Ovary (tissue), 9 donors: Measurements from ENCODE around the gene LRRTM3. TPM values are rescaled to one million over a fixed set of nuclear protein-coding genes. Genes with fewer than 3 reads are reported as not detected.

ENCODE experiments used
- DNase-seq, 5 donors: peaks; one replicate each; pipeline ENCODE4 v3.0.0-alpha.2; 2019 to 2020
- H3K27ac ChIP-seq, 2 donors: fragments of 200-600 bp; one replicate each; pipeline versions ENCODE4 v1.5.1 to v1.8.0; 2019 to 2022
- H3K27me3 ChIP-seq: fragments of 200-600 bp; one replicate; pipeline ENCODE4 v1.8.0; 2022
- H3K36me3 ChIP-seq: fragments of 200-600 bp; sonication (generic); one replicate; pipeline ENCODE4 v1.5.1; 2019
- H3K4me1 ChIP-seq: one replicate; pipeline ENCODE4 v1.8.1; 2013; ENCODE audit warnings: mild to moderate bottlenecking, moderate library complexity; ENCODE audit not compliant: insufficient read depth
- H3K4me3 ChIP-seq: fragments of 200-600 bp; sonication (generic); one replicate; pipeline ENCODE4 v1.5.1; 2017
- H3K9me3 ChIP-seq, 2 donors: fragments of 200-600 bp in 1 of 2; sonication (generic) in 1 of 2; one replicate each; pipeline versions ENCODE4 v1.5.1 to v1.8.1; 2013 to 2019; ENCODE audit warnings: mild to moderate bottlenecking in 1 of 2, moderate library complexity in 1 of 2
- EP300 ChIP-seq: sonication (generic); formaldehyde crosslinking; IDR thresholded peaks from one replicate; pipeline ENCODE4 v1.6.1; 2017; ENCODE audit warnings: antibody characterized with exemption
- POLR2A ChIP-seq: fragments of 450-650 bp; IDR thresholded peaks from one replicate; pipeline ENCODE4 v1.6.1; 2017; ENCODE audit warnings: antibody characterized with exemption, mild to moderate bottlenecking, moderate library complexity
- WGBS, 3 donors: extraction: QIAGEN DNeasy Blood & Tissue Kit in 1 of 3; methylation state at CpG; one replicate each; pipeline versions ENCODE4 v1.1.5 to v1.1.7; 2013 to 2017; 5-methylcytosine and 5-hydroxymethylcytosine counted together
- intact Hi-C, 4 donors: fragments of 100-400 bp; cut with DNase I; formaldehyde crosslinking; loops; one replicate each; pipeline versions ENCODE4 v1.11.0 to v1.15.1; 2022 to 2023
- polyA plus RNA-seq, 2 donors: library from polyadenylated mRNA; stranded (reverse); fragments of 200-250 nt in 1 of 2; fragments of 350-450 nt in 1 of 2; fragmentation: Illumina TruSeq in 1 of 2; extraction: RNeasy Lipid Tissue Mini Kit (QIAGEN cat#74804) in 1 of 2; gene quantifications; one replicate each; pipeline ENCODE4 v1.2.3, GENCODE V29; 2013 to 2014
- total RNA-seq, 7 donors: library from RNA; depleted of rRNA in 2 of 7; stranded (reverse); fragments of >200 nt in 2 of 7; fragmentation: NEBNext Ultra II Directional in 3 of 7; extraction: Animal tissue kit (Norgen Biotek cat#: 25700) in 3 of 7; gene quantifications; one replicate each; pipeline versions ENCODE4 v1.1.0 to v1.2.4, GENCODE V29; 2016 to 2023
- TF ChIP-seq, protein P1 (sequence below), 3 donors: fragments of 450-650 bp in 2 of 3; fragments of 200-600 bp in 1 of 3; IDR thresholded peaks; one replicate each; pipeline versions ENCODE4 v1.5.1 to v1.8.0; 2016 to 2022; ENCODE audit warnings: antibody characterized with exemption in 3 of 3, mild to moderate bottlenecking in 1 of 3
- donor health status: DM: no; HTN: no; CAD: no; lungs with moderate emphysema.
- donor health status: DM: no; HTN: no; CAD: no.
- donor health status: Bipolar disorder and iron deficiency.
- donor health status: DM: yes; HTN: yes; CAD: no.
- donor health status: DM: no; HTN: no; CAD: no.
- donor health status: DM: yes; HTN: yes; CAD: no.

Gene LRRTM3
- total and polyA plus RNA-seq, 9 donors = 0.33 to 5.9 (median 1.4) TPM

DNA sequence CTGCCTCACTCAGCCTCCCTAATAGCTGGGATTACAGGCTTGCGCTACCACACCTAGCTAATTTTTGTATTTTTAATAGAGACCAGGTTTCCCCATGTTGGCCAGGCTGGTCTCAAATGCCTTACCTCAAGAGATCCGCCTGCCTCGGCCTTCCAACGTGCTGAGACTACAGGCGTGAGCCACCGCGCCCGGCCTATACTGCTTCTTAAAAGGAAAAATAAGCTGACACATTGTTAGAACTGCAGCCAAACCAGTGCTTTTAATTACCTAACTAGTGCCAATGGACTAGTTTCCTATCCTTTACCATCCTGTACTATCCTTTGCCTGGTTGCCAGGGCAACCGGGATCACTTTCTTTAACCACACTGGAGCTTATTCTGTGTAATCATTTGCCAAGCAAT is 108.0 kb downstream of the LRRTM3 start:
- H3K27me3 ChIP-seq = no peaks in the 10 kb centered on the region
- TF ChIP-seq, protein P1, sequence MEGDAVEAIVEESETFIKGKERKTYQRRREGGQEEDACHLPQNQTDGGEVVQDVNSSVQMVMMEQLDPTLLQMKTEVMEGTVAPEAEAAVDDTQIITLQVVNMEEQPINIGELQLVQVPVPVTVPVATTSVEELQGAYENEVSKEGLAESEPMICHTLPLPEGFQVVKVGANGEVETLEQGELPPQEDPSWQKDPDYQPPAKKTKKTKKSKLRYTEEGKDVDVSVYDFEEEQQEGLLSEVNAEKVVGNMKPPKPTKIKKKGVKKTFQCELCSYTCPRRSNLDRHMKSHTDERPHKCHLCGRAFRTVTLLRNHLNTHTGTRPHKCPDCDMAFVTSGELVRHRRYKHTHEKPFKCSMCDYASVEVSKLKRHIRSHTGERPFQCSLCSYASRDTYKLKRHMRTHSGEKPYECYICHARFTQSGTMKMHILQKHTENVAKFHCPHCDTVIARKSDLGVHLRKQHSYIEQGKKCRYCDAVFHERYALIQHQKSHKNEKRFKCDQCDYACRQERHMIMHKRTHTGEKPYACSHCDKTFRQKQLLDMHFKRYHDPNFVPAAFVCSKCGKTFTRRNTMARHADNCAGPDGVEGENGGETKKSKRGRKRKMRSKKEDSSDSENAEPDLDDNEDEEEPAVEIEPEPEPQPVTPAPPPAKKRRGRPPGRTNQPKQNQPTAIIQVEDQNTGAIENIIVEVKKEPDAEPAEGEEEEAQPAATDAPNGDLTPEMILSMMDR (IDR thresholded peaks at IDR 0.05) = no peak
- TF ChIP-seq EP300 (no peak), POLR2A (no peak)
- DNase-seq = no peak
- no peaks in the 10 kb centered on the region for H3K9me3 ChIP-seq
- H3K27ac ChIP-seq = no peak overlapping the region
- H3K36me3 ChIP-seq = no peaks in the 10 kb centered on the region
- no peaks in the 10 kb centered on the region for H3K4me1 ChIP-seq
- no peak overlapping the region for H3K4me3 ChIP-seq
- WGBS, 3 donors = 96 to 98% (median 97%) methylated on average over 9 of the region's 9 CpGs
- intact Hi-C loops = no loop called here

DNA sequence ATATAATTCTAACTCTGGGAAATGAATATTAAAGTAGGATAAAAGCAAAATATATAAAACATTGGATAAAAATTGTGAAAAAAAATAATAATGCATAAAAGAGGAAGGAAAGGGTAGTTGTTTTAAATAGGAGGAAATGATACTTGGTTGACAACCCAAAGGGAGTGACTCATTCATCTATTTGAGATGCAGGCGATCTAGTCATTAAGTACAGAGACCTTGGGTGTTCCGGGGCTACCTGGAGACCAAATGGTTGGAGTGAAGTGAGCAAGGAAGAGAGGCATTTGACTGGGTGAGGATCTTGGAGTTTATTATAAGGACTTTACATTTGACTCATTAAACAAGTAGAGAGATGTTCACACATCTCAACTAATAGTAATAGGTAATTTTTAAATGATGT is 111.0 kb downstream of the LRRTM3 start:
- H3K36me3 ChIP-seq = no peaks in the 10 kb centered on the region
- no peak overlapping the region for H3K27ac ChIP-seq
- no peaks in the 10 kb centered on the region for H3K4me1 ChIP-seq
- TF ChIP-seq, protein P1 (IDR thresholded peaks at IDR 0.05) = no peak
- TF ChIP-seq POLR2A = no peak
- H3K9me3 ChIP-seq = no peaks in the 10 kb centered on the region
- no peak for DNase-seq
- 69 to 96% (median 95%) methylated on average over 2 of the region's 2 CpGs for WGBS, 3 donors
- no peak overlapping the region for H3K4me3 ChIP-seq
- no peaks in the 10 kb centered on the region for H3K27me3 ChIP-seq
- intact Hi-C loops = no loop called here

DNA sequence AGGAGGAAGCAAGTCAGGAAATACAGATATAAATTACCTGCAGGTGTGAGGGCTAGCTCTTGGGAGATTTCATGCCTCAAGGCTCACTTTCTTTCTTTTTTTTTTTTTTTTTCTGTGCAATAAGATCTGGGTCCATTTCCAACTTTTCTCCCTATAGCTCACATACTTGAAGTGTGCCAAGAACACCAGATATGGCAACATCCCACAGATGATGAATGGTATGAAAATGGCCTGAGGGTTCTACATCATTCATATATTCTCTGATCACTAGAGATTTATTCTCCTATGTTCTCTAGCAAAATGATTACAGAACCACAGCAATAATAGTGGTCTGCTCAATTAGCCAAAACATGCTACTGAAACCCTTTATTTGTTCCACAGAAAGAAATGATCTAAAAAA is 117.2 kb downstream of the LRRTM3 start:
- TF ChIP-seq, protein P1 (IDR thresholded peaks at IDR 0.05) = no peak
- no peak for TF ChIP-seq EP300
- no peak for TF ChIP-seq POLR2A
- no peak for DNase-seq
- intact Hi-C loops = no loop called here
- H3K27ac ChIP-seq = no peak overlapping the region
- H3K9me3 ChIP-seq = no peaks in the 10 kb centered on the region
- H3K27me3 ChIP-seq = no peaks in the 10 kb centered on the region
- H3K36me3 ChIP-seq = no peaks in the 10 kb centered on the region
- no peak overlapping the region for H3K4me3 ChIP-seq
- no peaks in the 10 kb centered on the region for H3K4me1 ChIP-seq

DNA sequence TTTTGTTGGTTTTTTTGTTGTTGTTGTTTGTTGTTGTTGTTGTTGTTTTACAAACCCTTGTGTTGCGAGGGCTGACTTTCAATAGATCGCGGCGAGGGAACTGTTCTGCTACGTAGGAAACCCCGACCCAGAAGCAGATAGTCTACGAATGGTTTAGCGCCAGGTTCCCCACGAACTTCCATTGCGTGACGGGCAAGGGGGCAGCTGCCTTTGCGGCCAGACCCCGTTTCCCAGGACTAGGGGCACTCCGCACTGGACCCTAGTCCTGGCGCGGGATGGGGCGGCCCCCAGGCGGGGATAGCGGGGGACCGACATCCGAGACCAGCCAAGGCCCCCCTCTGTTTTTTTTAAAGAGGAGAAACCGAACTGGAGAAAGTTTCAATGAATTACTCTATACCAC is 119.6 kb downstream of the LRRTM3 start:
- no peaks in the 10 kb centered on the region for H3K9me3 ChIP-seq
- 98 to 99% (median 98%) methylated on average over 22 of the region's 22 CpGs for WGBS, 3 donors
- DNase-seq = no peak
- no peak overlapping the region for H3K27ac ChIP-seq
- H3K4me3 ChIP-seq = no peak overlapping the region
- H3K4me1 ChIP-seq = no peaks in the 10 kb centered on the region
- TF ChIP-seq EP300 (no peak), POLR2A (no peak)
- TF ChIP-seq, protein P1 (IDR thresholded peaks at IDR 0.05) = no peak
- H3K36me3 ChIP-seq = no peaks in the 10 kb centered on the region
- H3K27me3 ChIP-seq = no peaks in the 10 kb centered on the region
- intact Hi-C loops = no loop called here

DNA sequence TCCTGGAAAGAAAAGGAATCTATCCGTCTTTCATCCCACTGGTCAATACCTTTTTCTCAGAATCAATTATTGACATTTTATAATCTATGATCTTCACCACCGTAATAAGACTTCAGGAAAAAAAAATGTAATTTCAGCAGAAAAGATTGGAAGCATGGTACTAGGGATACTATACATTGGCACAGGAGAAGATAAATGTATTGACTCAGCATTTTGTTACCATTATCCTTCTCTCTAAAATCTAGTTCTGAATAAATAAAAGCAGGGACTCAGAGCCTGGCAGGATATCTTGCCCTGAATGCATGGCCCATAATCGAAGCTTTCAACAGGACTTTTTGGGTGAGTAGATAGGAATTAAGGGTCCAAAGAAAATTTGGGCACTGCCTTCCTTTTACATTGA is 120.7 kb downstream of the LRRTM3 start:
- Histone ChIP-seq H3K4me1 (no peaks in the 10 kb centered on the region), H3K36me3 (no peaks in the 10 kb centered on the region), H3K4me3 (no peak overlapping the region), H3K9me3 (no peaks in the 10 kb centered on the region), H3K27ac (no peak overlapping the region), H3K27me3 (no peaks in the 10 kb centered on the region)
- TF ChIP-seq EP300 = no peak
- TF ChIP-seq, protein P1 (IDR thresholded peaks at IDR 0.05) = no peak
- no peak for TF ChIP-seq POLR2A
- DNase-seq = no peak
- WGBS, 3 donors = 93 to 95% (median 94%) methylated on average over 3 of the region's 3 CpGs
- intact Hi-C loops = no loop called here
